Peyer's patch (tissue), 4 donors: ENCODE measurements around the gene LYL1.

ENCODE experiments used
- POLR2A ChIP-seq, 2 donors: fragments of 450-650 bp; IDR thresholded peaks; one replicate each; pipeline ENCODE4 v1.5.1; 2017; ENCODE audit warnings: antibody characterized with exemption in 2 of 2, mild to moderate bottlenecking in 2 of 2, moderate library complexity in 2 of 2
- TF ChIP-seq, protein P1 (sequence below), 6 experiments: fragments of 450-650 bp in 4 of 6; fragments of 200-600 bp in 2 of 6; sonication (generic) in 1 of 6; IDR thresholded peaks; one replicate each; pipeline ENCODE4 v1.5.1; 2017 to 2019; ENCODE audit warnings: antibody characterized with exemption in 6 of 6, mild to moderate bottlenecking in 3 of 6, moderate library complexity in 1 of 6

DNA sequence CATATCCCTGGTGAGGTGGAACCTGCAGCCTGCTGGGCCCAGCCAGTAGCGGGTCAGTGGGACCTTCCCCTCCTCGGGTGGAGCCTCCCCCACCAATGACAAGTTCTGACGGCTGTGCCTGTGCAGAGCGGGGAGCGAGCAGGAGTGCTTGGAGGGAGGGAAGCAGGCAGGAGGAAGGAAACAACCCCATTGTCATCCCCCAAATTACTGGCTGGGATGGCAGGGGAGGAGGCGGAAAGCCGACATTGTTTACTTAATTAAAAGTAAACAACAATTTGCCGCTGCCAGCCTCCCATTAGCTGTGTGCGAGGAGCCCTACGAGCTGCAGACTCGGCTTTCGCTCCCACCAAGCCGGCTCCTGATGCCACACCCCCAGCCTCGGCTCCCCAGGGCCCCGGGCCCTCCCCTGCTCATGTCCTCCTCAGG is 45.5 kb downstream of the LYL1 start:
- TF ChIP-seq, protein P1, sequence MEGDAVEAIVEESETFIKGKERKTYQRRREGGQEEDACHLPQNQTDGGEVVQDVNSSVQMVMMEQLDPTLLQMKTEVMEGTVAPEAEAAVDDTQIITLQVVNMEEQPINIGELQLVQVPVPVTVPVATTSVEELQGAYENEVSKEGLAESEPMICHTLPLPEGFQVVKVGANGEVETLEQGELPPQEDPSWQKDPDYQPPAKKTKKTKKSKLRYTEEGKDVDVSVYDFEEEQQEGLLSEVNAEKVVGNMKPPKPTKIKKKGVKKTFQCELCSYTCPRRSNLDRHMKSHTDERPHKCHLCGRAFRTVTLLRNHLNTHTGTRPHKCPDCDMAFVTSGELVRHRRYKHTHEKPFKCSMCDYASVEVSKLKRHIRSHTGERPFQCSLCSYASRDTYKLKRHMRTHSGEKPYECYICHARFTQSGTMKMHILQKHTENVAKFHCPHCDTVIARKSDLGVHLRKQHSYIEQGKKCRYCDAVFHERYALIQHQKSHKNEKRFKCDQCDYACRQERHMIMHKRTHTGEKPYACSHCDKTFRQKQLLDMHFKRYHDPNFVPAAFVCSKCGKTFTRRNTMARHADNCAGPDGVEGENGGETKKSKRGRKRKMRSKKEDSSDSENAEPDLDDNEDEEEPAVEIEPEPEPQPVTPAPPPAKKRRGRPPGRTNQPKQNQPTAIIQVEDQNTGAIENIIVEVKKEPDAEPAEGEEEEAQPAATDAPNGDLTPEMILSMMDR (IDR thresholded peaks at IDR 0.05) = no peak
- TF ChIP-seq POLR2A (IDR thresholded peaks at IDR 0.05) = no peak
